DMS 273 treated with DMSO at 0.1 percent for 48 hours (cell line): Measurements from ENCODE around the gene NCAM1.

Source experiments
- DNase-seq: peaks from one replicate; lab custom pipeline; 2025; lab: John Stamatoyannopoulos, UW

NCAM1 gene

GRCh38 chr11:113253406-113253805 is 292.2 kb downstream of the NCAM1 start:
- no peak for DNase-seq

- no peak for DNase-seq
Observed at GRCh38 chr11:113255096-113255495, 293.9 kb downstream of the NCAM1 start.

- no peak for DNase-seq
Observed at GRCh38 chr11:113255741-113256140, 294.5 kb downstream of the NCAM1 start.

GRCh38 chr11:113256431-113257202 is 295.4 kb downstream of the NCAM1 start:
- no peak for DNase-seq

- no peak for DNase-seq
Observed at GRCh38 chr11:113260096-113260425, 298.8 kb downstream of the NCAM1 start.

GRCh38 chr11:113260541-113260940 is 299.3 kb downstream of the NCAM1 start:
- no peak for DNase-seq

GRCh38 chr11:113261709-113262475 is 300.7 kb downstream of the NCAM1 start:
- DNase-seq: no peak

GRCh38 chr11:113262594-113262993 is 301.4 kb downstream of the NCAM1 start:
- DNase-seq: no peak

GRCh38 chr11:113263458-113264259 is 302.4 kb downstream of the NCAM1 start:
- no peak for DNase-seq

GRCh38 chr11:113265362-113265761 is 304.1 kb downstream of the NCAM1 start:
- no peak for DNase-seq

- DNase-seq: no peak
Observed at GRCh38 chr11:113267493-113267892, 306.3 kb downstream of the NCAM1 start.

- no peak for DNase-seq
Observed at GRCh38 chr11:113269096-113269495, 307.9 kb downstream of the NCAM1 start.

GRCh38 chr11:113269636-113270035 is 308.4 kb downstream of the NCAM1 start:
- DNase-seq: no peak

GRCh38 chr11:113270080-113270479 is 308.9 kb downstream of the NCAM1 start:
- DNase-seq: no peak

- DNase-seq: no peak
Observed at GRCh38 chr11:113271551-113272245, 310.5 kb downstream of the NCAM1 start.

GRCh38 chr11:113272281-113272680 is 311.1 kb downstream of the NCAM1 start:
- DNase-seq: no peak

- DNase-seq: no peak
Observed at GRCh38 chr11:113272927-113273615, 311.9 kb downstream of the NCAM1 start.

- DNase-seq: no peak
Observed at GRCh38 chr11:113273720-113274119, 312.5 kb downstream of the NCAM1 start.

GRCh38 chr11:113274713-113275582 is 313.7 kb downstream of the NCAM1 start:
- no peak for DNase-seq

GRCh38 chr11:113275602-113276001 is 314.4 kb downstream of the NCAM1 start:
- no peak for DNase-seq
